ENCODE results near the gene HARS2.

Gene HARS2

DNA sequence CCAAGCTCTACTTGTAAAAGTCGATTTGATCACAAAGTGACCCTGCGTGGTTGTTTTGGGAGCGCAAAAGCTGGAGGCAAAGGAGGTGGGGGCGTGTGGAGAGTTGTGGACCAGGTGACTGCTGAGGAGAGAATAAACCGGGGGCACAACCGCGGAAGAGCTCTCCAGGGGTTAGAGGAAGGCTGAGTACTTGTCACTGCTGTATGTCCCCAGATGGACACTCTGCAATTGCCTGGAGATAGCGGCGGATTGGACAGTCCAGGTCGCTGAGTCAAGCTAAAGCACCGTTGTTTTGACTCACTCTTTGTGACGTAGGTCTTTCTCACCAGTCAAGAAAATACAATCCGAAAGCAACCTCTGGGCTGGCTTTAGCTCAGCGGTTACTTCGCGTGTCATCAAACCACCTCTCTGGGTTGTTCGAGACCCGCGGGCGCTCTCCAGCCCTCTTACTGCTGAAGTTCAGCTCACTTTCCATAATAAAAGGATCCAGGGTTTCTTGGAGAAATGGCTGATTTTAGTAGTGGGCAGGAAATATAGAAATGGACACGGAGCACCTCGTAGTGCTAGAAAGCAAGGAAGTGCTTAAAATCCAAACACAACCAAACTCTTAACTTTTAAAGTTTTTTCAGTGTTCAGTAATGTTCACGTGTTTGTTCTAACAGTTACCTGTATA, 34.7 kb downstream of the HARS2 start:
- Mint-ChIP-seq H3K27ac (no peak overlapping the region), H3K9me3 (no peaks in the 10 kb centered on the region), H3K4me1 (no peaks in the 10 kb centered on the region)

DNA sequence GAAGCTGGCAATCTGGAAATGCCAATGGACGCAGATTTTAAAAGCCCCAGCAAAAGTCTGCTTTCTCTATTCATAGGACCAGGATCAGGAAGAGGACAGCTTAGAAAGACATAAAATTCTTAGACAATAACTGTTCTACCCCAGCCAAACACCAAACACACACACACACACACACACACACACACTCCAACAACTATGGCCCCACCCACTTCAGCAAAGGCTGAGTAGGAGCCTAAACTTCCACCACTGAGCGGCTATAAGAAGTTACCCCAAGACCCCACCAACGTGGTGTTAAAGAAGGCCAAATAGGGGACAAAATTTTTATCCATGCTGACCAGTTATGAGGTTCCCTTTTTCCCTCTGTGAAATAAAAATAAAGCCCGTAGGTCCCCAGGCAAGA, 41.8 kb downstream of the HARS2 start:
- Mint-ChIP-seq H3K9me3 (peaks cover 4% of the 10 kb centered on the region), H3K27me3 (ENCODE audit: low read depth) (peaks cover 4% of the 10 kb centered on the region), H3K4me3 (no peak overlapping the region), H3K36me3 (ENCODE audit: low read depth) (no peaks in the 10 kb centered on the region), H3K4me1 (no peaks in the 10 kb centered on the region), H3K27ac (no peak overlapping the region)
- TF ChIP-seq, protein P1, sequence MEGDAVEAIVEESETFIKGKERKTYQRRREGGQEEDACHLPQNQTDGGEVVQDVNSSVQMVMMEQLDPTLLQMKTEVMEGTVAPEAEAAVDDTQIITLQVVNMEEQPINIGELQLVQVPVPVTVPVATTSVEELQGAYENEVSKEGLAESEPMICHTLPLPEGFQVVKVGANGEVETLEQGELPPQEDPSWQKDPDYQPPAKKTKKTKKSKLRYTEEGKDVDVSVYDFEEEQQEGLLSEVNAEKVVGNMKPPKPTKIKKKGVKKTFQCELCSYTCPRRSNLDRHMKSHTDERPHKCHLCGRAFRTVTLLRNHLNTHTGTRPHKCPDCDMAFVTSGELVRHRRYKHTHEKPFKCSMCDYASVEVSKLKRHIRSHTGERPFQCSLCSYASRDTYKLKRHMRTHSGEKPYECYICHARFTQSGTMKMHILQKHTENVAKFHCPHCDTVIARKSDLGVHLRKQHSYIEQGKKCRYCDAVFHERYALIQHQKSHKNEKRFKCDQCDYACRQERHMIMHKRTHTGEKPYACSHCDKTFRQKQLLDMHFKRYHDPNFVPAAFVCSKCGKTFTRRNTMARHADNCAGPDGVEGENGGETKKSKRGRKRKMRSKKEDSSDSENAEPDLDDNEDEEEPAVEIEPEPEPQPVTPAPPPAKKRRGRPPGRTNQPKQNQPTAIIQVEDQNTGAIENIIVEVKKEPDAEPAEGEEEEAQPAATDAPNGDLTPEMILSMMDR (IDR thresholded peaks at IDR 0.05; ENCODE audit: unreplicated experiment in 3 of 3), result no peak

More for the DNA sequence above, 34.7 kb downstream of the HARS2 start:
- Mint-ChIP-seq H3K27me3 (ENCODE audit: low read depth) (peaks cover 10% of the 10 kb centered on the region), H3K36me3 (ENCODE audit: low read depth) (no peaks in the 10 kb centered on the region), H3K4me3 (peak overlapping the region; percentile 59 to 74 (median 68))
- TF ChIP-seq, protein P1 (IDR thresholded peaks at IDR 0.05; ENCODE audit: unreplicated experiment in 3 of 3), result no peak

GRCh38 chr5:140734354-140734753, 43.1 kb downstream of the HARS2 start:
- TF ChIP-seq, protein P1 (IDR thresholded peaks at IDR 0.05; ENCODE audit: unreplicated experiment in 3 of 3), result no peak
- Mint-ChIP-seq H3K4me1 (no peaks in the 10 kb centered on the region), H3K36me3 (ENCODE audit: low read depth) (no peaks in the 10 kb centered on the region), H3K27ac (no peak overlapping the region), H3K4me3 (no peak overlapping the region), H3K27me3 (ENCODE audit: low read depth) (peaks cover 4% of the 10 kb centered on the region), H3K9me3 (peaks cover 4% of the 10 kb centered on the region)

DNA sequence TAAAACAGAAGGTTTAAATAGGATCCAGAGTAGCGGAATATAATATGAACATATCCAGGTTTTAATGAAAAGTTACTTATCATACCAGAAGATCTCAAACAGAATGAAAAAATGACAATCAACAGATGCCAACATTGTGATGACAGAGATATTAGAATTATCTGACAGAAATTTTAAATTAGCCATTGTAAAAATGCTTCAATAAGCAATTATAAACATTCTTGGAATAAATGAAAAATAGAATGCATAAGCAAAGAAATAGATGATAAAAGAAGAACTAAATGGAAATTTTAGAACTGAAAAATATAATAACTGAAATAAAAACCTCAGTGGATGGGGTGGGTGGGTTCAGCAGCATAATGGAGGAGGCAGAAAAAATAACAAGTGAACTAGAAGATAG, 46.2 kb downstream of the HARS2 start:
- Mint-ChIP-seq H3K27ac (no peak overlapping the region), H3K27me3 (ENCODE audit: low read depth) (peaks cover 4% of the 10 kb centered on the region), H3K4me1 (no peaks in the 10 kb centered on the region), H3K9me3 (peaks cover 9% of the 10 kb centered on the region), H3K4me3 (no peak overlapping the region), H3K36me3 (ENCODE audit: low read depth) (no peaks in the 10 kb centered on the region)
- TF ChIP-seq, protein P1 (IDR thresholded peaks at IDR 0.05; ENCODE audit: unreplicated experiment in 3 of 3), result no peak

- Mint-ChIP-seq H3K4me1 (no peaks in the 10 kb centered on the region), H3K27me3 (ENCODE audit: low read depth) (no peaks in the 10 kb centered on the region), H3K36me3 (ENCODE audit: low read depth) (no peaks in the 10 kb centered on the region), H3K27ac (no peak overlapping the region), H3K4me3 (no peak overlapping the region), H3K9me3 (peaks cover 17% of the 10 kb centered on the region)
- TF ChIP-seq, protein P1 (IDR thresholded peaks at IDR 0.05; ENCODE audit: unreplicated experiment in 3 of 3), result no peak
These were observed 50.7 kb downstream of the HARS2 start for GRCh38 chr5:140741967-140742366.
